ENCODE measurements around the gene GLOD5.

Gene GLOD5

DNA sequence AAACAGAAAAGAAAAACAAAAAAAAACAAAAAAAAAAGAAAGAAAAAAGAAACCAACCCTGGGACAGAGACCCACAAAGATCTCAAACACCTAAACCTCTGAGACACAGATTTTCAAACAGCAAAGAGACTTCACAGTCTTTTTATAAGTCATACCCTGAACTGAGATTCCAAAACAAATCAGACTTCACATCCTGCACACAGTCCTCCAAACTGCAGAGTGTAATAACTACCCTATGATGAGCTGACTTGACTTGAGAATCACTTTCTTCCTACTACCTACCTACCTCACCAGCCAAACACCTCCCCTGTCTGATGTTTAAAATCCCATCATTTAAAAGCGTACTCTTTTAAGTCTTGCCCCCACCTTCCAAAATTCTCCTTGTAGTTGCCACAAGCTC, 25.2 kb upstream of the GLOD5 start:
- no peaks in the 10 kb centered on the region for H3K27me3 ChIP-seq (ENCODE audit: insufficient read depth, poor library complexity, severe bottlenecking)
- no peak overlapping the region for H3K27ac ChIP-seq (replicated peaks)
- H3K4me3 ChIP-seq (replicated peaks; ENCODE audit: insufficient read depth, low read length), result no peak overlapping the region
- no peak for TF ChIP-seq SPI1 (IDR thresholded peaks at IDR 0.05; ENCODE audit: borderline replicate concordance, low read depth)
- TF ChIP-seq POLR2AphosphoS5 (IDR thresholded peaks at IDR 0.05; ENCODE audit: low read depth), result no peak
- TF ChIP-seq GABPA (IDR thresholded peaks at IDR 0.05; ENCODE audit: low read depth), result no peak
- no peak for TF ChIP-seq REST (IDR thresholded peaks at IDR 0.05; ENCODE audit: insufficient replicate concordance, low read depth)
- TF ChIP-seq, protein P1, sequence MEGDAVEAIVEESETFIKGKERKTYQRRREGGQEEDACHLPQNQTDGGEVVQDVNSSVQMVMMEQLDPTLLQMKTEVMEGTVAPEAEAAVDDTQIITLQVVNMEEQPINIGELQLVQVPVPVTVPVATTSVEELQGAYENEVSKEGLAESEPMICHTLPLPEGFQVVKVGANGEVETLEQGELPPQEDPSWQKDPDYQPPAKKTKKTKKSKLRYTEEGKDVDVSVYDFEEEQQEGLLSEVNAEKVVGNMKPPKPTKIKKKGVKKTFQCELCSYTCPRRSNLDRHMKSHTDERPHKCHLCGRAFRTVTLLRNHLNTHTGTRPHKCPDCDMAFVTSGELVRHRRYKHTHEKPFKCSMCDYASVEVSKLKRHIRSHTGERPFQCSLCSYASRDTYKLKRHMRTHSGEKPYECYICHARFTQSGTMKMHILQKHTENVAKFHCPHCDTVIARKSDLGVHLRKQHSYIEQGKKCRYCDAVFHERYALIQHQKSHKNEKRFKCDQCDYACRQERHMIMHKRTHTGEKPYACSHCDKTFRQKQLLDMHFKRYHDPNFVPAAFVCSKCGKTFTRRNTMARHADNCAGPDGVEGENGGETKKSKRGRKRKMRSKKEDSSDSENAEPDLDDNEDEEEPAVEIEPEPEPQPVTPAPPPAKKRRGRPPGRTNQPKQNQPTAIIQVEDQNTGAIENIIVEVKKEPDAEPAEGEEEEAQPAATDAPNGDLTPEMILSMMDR (IDR thresholded peaks at IDR 0.05; ENCODE audit: insufficient read depth, low read length), result no peak
- no peak for DNase-seq (ENCODE audit: low read depth in 1 of 2, low spot score in 1 of 2)

- TF ChIP-seq SPI1 (IDR thresholded peaks at IDR 0.05; ENCODE audit: borderline replicate concordance, low read depth), result no peak
- no peak for TF ChIP-seq POLR2AphosphoS5 (IDR thresholded peaks at IDR 0.05; ENCODE audit: low read depth)
- no peak for TF ChIP-seq GABPA (IDR thresholded peaks at IDR 0.05; ENCODE audit: low read depth)
- no peak for TF ChIP-seq REST (IDR thresholded peaks at IDR 0.05; ENCODE audit: insufficient replicate concordance, low read depth)
- TF ChIP-seq, protein P1 (IDR thresholded peaks at IDR 0.05; ENCODE audit: insufficient read depth, low read length), result no peak
- Histone ChIP-seq H3K27ac (replicated peaks) (peak overlapping the region; percentile 89), H3K27me3 (ENCODE audit: insufficient read depth, poor library complexity, severe bottlenecking) (no peaks in the 10 kb centered on the region), H3K4me3 (replicated peaks; ENCODE audit: insufficient read depth, low read length) (peak overlapping the region; percentile 26)
- no peak for DNase-seq (ENCODE audit: low read depth in 1 of 2, low spot score in 1 of 2)
Measured at GRCh38 chrX:48736878-48737212, 24.7 kb upstream of the GLOD5 start.

GRCh38 chrX:48737213-48737938, 24.2 kb upstream of the GLOD5 start:
- peak overlapping the region; percentile 43 for H3K4me3 ChIP-seq (replicated peaks; ENCODE audit: insufficient read depth, low read length)
- peak overlapping the region; percentile 89 for H3K27ac ChIP-seq (replicated peaks)
- no peak for TF ChIP-seq SPI1 (IDR thresholded peaks at IDR 0.05; ENCODE audit: borderline replicate concordance, low read depth)
- peak; percentile 88 for TF ChIP-seq GABPA (IDR thresholded peaks at IDR 0.05; ENCODE audit: low read depth)
- peak; percentile 85 for TF ChIP-seq POLR2AphosphoS5 (IDR thresholded peaks at IDR 0.05; ENCODE audit: low read depth)
- TF ChIP-seq, protein P1 (IDR thresholded peaks at IDR 0.05; ENCODE audit: insufficient read depth, low read length), result no peak
- no peak for TF ChIP-seq REST (IDR thresholded peaks at IDR 0.05; ENCODE audit: insufficient replicate concordance, low read depth)
- H3K27me3 ChIP-seq (ENCODE audit: insufficient read depth, poor library complexity, severe bottlenecking), result no peaks in the 10 kb centered on the region
- peak; percentile 87 to 95 for DNase-seq (ENCODE audit: low read depth in 1 of 2, low spot score in 1 of 2)

Data from HL-60 (cell line).